SK-N-SH treated with all-trans-retinoic acid at 6 μM for 48 hours (cell line): ENCODE results near the gene ZNF595.

Experiments
- ARNTL ChIP-seq: fragments of 450-650 bp; formaldehyde crosslinking; IDR thresholded peaks from 2 replicates; pipeline ENCODE4 v1.5.0; 2020; ENCODE audit warnings: low read depth, mild to moderate bottlenecking, moderate library complexity, borderline replicate concordance
- OSR1 ChIP-seq: fragments of 250-450 bp; sonication (Bioruptor Pico); IDR thresholded peaks from 2 replicates; pipeline ENCODE4 v1.8.0; 2022; ENCODE audit warnings: moderate library complexity, mild to moderate bottlenecking, inconsistent platforms
- PATZ1 ChIP-seq: fragments of 250-450 bp; sonication (Bioruptor Pico); IDR thresholded peaks from 2 replicates; pipeline ENCODE4 v1.8.0; 2020; ENCODE audit warnings: mild to moderate bottlenecking, moderate library complexity, borderline replicate concordance
- SNAI2 ChIP-seq: fragments of 250-450 bp; sonication (Bioruptor Pico); IDR thresholded peaks from 2 replicates; pipeline ENCODE4 v1.5.0; 2020; ENCODE audit warnings: mild to moderate bottlenecking, moderate library complexity
- TOX ChIP-seq: fragments of 250-450 bp; sonication (Bioruptor Pico); IDR thresholded peaks from 2 replicates; pipeline ENCODE4 v1.8.0; 2021; ENCODE audit warnings: mild to moderate bottlenecking, moderate library complexity, borderline replicate concordance
- ZC3H10 ChIP-seq: fragments of 250-450 bp; sonication (Bioruptor Pico); IDR thresholded peaks from 2 replicates; pipeline ENCODE4 v1.5.1; 2021; ENCODE audit warnings: mild to moderate bottlenecking, moderate library complexity
- ZFP3 ChIP-seq: fragments of 250-450 bp; sonication (Bioruptor Pico); IDR thresholded peaks from 2 replicates; pipeline ENCODE4 v1.5.0; 2020; ENCODE audit warnings: mild to moderate bottlenecking, moderate library complexity
- ZFP30 ChIP-seq: fragments of 450-650 bp; formaldehyde crosslinking; IDR thresholded peaks from 2 replicates; pipeline ENCODE4 v1.5.0; 2022; ENCODE audit warnings: mild to moderate bottlenecking, moderate library complexity
- ZNF565 ChIP-seq: fragments of 450-650 bp; formaldehyde crosslinking; conservative IDR thresholded peaks from 2 replicates; pipeline ENCODE4 v1.5.0; 2020; ENCODE audit warnings: low read depth, mild to moderate bottlenecking, moderate library complexity
- TF ChIP-seq, protein P1 (sequence below): fragments of 250-450 bp; sonication (Bioruptor Pico); IDR thresholded peaks from 2 replicates; pipeline ENCODE4 v1.5.1; 2020; ENCODE audit warnings: low read depth, mild to moderate bottlenecking, moderate library complexity

DNA sequence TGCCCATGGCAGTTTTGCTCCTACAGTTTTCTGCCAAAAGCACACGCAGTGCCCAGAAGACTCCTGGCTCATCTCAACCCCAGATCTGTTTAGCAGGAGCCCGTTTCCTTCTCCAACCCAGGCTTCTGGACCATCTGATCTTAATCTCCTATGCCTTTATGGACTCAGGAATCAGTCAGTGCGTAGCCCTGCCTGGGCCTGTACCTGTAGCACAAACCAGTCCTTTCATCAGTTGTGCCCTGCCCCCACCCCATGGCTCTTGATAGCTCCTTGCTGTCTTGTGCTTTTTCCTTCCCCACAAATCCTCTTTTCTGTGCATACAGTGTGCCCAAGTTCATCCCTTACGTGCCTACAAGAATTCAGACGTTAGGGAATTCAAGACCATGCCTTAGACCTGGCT, 72.7 kb downstream of the ZNF595 start:
- TF ChIP-seq OSR1 (CRISPR knock-in tag), result no peak
- TF ChIP-seq, protein P1, sequence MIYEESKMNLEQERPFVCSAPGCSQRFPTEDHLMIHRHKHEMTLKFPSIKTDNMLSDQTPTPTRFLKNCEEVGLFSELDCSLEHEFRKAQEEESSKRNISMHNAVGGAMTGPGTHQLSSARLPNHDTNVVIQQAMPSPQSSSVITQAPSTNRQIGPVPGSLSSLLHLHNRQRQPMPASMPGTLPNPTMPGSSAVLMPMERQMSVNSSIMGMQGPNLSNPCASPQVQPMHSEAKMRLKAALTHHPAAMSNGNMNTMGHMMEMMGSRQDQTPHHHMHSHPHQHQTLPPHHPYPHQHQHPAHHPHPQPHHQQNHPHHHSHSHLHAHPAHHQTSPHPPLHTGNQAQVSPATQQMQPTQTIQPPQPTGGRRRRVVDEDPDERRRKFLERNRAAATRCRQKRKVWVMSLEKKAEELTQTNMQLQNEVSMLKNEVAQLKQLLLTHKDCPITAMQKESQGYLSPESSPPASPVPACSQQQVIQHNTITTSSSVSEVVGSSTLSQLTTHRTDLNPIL (CRISPR knock-in tag), result no peak
- TF ChIP-seq PATZ1 (CRISPR knock-in tag), result no peak
- no peak for TF ChIP-seq ZFP3
- no peak for TF ChIP-seq ZFP30 (CRISPR knock-in tag)
- TF ChIP-seq ARNTL (CRISPR knock-in tag), result no peak
- TF ChIP-seq SNAI2 (CRISPR knock-in tag), result no peak
- no peak for TF ChIP-seq ZC3H10
- no peak for TF ChIP-seq ZNF565 (CRISPR knock-in tag)
- TF ChIP-seq TOX (CRISPR knock-in tag), result no peak
